Measurements from ENCODE around the gene SLC9A1.
"Not testable (repeated sequence)": the region's sequence is repeated elsewhere in the genome, so short reads cannot be mapped to it uniquely, and the experiment has no call there.

Gene SLC9A1

GRCh38 chr1:27130798-27131197 lies 24.1 kb downstream of the SLC9A1 start:
- no peak for DNase-seq

- no peak for DNase-seq
Observed at GRCh38 chr1:27129225-27129624, 25.7 kb downstream of the SLC9A1 start.

GRCh38 chr1:27127419-27127818 lies 27.5 kb downstream of the SLC9A1 start:
- DNase-seq, result no peak

GRCh38 chr1:27126391-27126790 lies 28.5 kb downstream of the SLC9A1 start:
- no peak for DNase-seq

GRCh38 chr1:27125125-27125524 lies 29.8 kb downstream of the SLC9A1 start:
- DNase-seq, result not testable (repeated sequence)

GRCh38 chr1:27124405-27124804 lies 30.5 kb downstream of the SLC9A1 start:
- no peak for DNase-seq

- DNase-seq, result no peak
Observed at GRCh38 chr1:27122652-27123051, 32.3 kb downstream of the SLC9A1 start.

- DNase-seq, result no peak
Observed at GRCh38 chr1:27120854-27121253, 34.1 kb downstream of the SLC9A1 start.

GRCh38 chr1:27118440-27118689 lies 36.6 kb downstream of the SLC9A1 start:
- no peak for DNase-seq

- no peak for DNase-seq
Observed at GRCh38 chr1:27117733-27118439, 37.0 kb downstream of the SLC9A1 start.

- no peak for DNase-seq
Observed at GRCh38 chr1:27116697-27117096, 38.2 kb downstream of the SLC9A1 start.

GRCh38 chr1:27116232-27116631 lies 38.7 kb downstream of the SLC9A1 start:
- DNase-seq, result no peak

GRCh38 chr1:27114546-27114945 lies 40.4 kb downstream of the SLC9A1 start:
- DNase-seq, result no peak

- no peak for DNase-seq
Observed at GRCh38 chr1:27113861-27114260, 41.1 kb downstream of the SLC9A1 start.

- DNase-seq, result no peak
Observed at GRCh38 chr1:27111626-27112573, 43.0 kb downstream of the SLC9A1 start.

GRCh38 chr1:27109103-27109822 lies 45.7 kb downstream of the SLC9A1 start:
- no peak for DNase-seq

- no peak for DNase-seq
Observed at GRCh38 chr1:27108588-27108987, 46.3 kb downstream of the SLC9A1 start.

GRCh38 chr1:27106561-27107323 lies 48.2 kb downstream of the SLC9A1 start:
- no peak for DNase-seq

- DNase-seq, result no peak
Observed at GRCh38 chr1:27105018-27105417, 49.9 kb downstream of the SLC9A1 start.

GRCh38 chr1:27103498-27103897 lies 51.4 kb downstream of the SLC9A1 start:
- no peak for DNase-seq

- peak; percentile 40 for DNase-seq
Observed at GRCh38 chr1:27102707-27103468, 52.0 kb downstream of the SLC9A1 start.

GRCh38 chr1:27102134-27102706 lies 52.7 kb downstream of the SLC9A1 start:
- DNase-seq, result no peak

Measured in COR-L47 (cell line).